ENCODE measurements around the gene CADPS.
A peak's percentile ranks its signal among the peaks of the same experiment; 100 is the strongest.

Gene CADPS

DNA sequence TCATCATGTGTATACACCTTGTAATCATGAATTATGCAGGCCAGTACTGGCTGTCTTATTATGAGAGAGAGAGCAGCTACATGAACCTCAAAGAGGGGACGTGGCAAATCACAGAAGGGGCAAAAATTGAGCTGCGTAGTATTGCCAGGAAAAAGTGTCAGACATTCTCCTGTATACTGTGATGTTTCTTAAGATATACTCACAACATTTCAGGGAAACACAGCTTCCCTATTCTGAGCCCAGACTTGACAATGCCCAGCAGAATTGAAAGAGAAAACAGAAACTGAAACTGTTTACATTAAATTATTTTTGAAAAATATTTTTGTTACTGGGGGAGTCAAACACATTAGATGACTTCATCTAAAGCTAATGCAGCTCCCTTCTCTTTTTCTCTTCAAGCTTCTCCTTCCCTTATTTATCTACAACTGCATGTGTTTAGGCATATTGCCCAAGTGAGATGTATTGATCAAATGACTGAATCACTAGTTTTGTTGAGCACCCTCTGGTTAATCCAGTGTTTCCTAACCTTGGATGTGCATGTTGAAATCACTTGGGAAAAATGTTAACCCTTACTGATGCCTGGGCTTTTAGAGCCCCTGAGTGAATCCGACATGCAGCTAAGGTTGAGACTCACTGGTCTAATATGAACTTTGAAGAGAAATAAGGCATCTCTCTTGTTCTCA, 39.5 kb downstream of the CADPS start:
- Histone ChIP-seq H3K9me3 (no peaks in the 10 kb centered on the region), H3K27me3 (no peaks in the 10 kb centered on the region), H3K36me3 (no peaks in the 10 kb centered on the region), H3K4me1 (no peaks in the 10 kb centered on the region), H3K4me3 (ENCODE audit: low read depth, low read length) (no peak overlapping the region)
- TF ChIP-seq, protein P1, sequence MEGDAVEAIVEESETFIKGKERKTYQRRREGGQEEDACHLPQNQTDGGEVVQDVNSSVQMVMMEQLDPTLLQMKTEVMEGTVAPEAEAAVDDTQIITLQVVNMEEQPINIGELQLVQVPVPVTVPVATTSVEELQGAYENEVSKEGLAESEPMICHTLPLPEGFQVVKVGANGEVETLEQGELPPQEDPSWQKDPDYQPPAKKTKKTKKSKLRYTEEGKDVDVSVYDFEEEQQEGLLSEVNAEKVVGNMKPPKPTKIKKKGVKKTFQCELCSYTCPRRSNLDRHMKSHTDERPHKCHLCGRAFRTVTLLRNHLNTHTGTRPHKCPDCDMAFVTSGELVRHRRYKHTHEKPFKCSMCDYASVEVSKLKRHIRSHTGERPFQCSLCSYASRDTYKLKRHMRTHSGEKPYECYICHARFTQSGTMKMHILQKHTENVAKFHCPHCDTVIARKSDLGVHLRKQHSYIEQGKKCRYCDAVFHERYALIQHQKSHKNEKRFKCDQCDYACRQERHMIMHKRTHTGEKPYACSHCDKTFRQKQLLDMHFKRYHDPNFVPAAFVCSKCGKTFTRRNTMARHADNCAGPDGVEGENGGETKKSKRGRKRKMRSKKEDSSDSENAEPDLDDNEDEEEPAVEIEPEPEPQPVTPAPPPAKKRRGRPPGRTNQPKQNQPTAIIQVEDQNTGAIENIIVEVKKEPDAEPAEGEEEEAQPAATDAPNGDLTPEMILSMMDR (IDR thresholded peaks at IDR 0.05; ENCODE audit: low read depth, low read length): no peak
- no peak for DNase-seq

DNA sequence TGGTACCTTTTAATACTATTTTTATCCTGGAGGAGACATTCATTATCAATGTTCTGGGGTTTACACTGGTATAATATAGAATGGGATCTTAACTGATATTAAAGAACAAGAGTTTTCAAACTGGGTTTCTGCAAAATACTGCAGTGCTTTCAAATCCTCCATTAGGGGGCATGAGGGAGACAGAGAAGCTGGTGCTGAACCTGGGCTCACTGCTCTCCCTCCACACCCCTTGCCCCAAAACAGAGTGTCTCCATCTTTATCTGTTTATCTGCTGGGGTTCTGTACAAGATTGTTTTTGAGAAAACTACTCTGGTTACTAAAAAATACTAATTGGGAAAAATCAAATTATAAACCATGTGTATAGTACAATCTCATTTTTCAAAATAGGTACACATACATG, 41.7 kb downstream of the CADPS start:
- Histone ChIP-seq H3K9me3 (no peaks in the 10 kb centered on the region), H3K36me3 (no peaks in the 10 kb centered on the region), H3K27me3 (no peaks in the 10 kb centered on the region), H3K4me3 (ENCODE audit: low read depth, low read length) (no peak overlapping the region), H3K4me1 (peaks cover 3% of the 10 kb centered on the region; the same call in 1 of the 2 replicates)
- DNase-seq: no peak
- TF ChIP-seq, protein P1 (IDR thresholded peaks at IDR 0.05; ENCODE audit: low read depth, low read length): peak; percentile 60

DNA sequence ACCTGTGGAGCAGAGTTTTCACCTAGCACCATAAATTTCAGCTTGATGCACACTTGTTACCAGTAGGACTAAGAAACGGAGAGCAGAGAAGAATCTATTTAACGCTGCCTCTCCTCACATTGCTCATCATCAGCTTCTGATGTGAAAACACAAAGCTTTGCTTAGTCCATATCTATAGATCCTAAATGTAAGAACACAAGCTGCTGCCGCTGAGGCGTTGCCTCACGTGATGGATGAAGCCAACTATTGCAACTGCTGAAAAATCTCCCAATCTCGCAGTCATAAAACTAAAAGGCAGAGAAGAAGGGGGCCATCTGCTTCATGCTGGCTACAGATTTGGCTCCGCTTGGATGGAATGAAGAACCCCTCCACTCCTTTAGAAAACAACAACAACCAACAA, 42.7 kb downstream of the CADPS start:
- Histone ChIP-seq H3K9me3 (no peaks in the 10 kb centered on the region), H3K4me3 (ENCODE audit: low read depth, low read length) (no peak overlapping the region), H3K4me1 (peaks cover 12% of the 10 kb centered on the region), H3K27me3 (no peaks in the 10 kb centered on the region), H3K36me3 (no peaks in the 10 kb centered on the region)
- DNase-seq: no peak
- TF ChIP-seq, protein P1 (IDR thresholded peaks at IDR 0.05; ENCODE audit: low read depth, low read length): no peak

GRCh38 chr3:62830727-62831322, 44.4 kb downstream of the CADPS start:
- no peaks in the 10 kb centered on the region for H3K36me3 ChIP-seq
- H3K4me1 ChIP-seq: peaks cover 12% of the 10 kb centered on the region
- no peaks in the 10 kb centered on the region for H3K27me3 ChIP-seq
- no peaks in the 10 kb centered on the region for H3K9me3 ChIP-seq
- no peak overlapping the region for H3K4me3 ChIP-seq (ENCODE audit: low read depth, low read length)
- no peak for DNase-seq
- TF ChIP-seq, protein P1 (IDR thresholded peaks at IDR 0.05; ENCODE audit: low read depth, low read length): no peak

DNA sequence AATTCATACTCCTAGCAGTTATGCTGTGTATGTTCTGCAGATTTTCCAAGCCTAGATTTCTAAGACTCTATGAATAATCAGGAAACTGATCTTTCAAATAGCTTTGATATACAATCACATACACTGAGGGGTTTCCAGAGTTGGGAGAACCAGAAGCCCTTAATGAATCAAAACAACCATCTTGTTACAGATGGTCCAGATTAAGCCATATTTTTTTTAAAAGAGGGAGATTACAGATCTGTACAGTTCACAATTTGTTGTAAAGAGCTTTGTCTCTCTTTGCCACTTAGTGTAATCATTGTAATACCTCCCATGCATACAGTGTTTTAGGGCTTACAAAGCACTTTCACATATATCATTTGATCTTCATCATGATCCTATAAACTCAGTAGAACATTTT, 47.7 kb downstream of the CADPS start:
- peaks cover 12% of the 10 kb centered on the region for H3K4me1 ChIP-seq
- H3K4me3 ChIP-seq (ENCODE audit: low read depth, low read length): no peak overlapping the region
- no peaks in the 10 kb centered on the region for H3K9me3 ChIP-seq
- TF ChIP-seq, protein P1 (IDR thresholded peaks at IDR 0.05; ENCODE audit: low read depth, low read length): no peak
- DNase-seq: no peak
- no peaks in the 10 kb centered on the region for H3K27me3 ChIP-seq
- H3K36me3 ChIP-seq: no peaks in the 10 kb centered on the region

DNA sequence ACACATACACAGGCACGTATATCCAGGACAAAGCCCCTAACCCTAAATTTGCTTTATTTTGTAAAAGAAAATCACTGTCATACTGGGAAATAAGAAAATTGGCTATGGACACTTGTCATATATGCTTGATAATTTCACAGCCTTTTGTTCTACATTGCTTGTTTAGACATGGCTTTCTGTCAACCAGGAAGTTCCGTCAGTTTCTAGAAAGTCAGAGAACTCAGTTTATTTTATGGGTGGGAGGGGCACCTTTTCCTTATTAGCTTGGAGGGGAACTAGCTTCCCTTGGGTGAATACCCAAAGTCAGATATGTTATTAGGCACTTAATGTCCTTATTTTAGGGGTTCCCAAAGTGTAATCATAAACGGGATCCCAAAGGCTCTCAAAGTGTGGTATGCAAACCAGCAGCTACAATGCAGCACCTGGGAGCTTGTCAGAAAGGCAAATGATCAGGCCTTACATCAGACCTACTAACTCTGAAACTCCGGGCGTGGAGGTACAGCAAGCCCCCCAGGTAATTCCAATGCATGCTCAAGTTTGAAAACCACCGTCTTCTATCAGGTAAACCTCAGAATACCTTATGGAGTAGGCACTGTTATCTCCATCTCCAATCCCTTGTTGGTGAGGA, 50.1 kb downstream of the CADPS start:
- TF ChIP-seq, protein P1 (IDR thresholded peaks at IDR 0.05; ENCODE audit: low read depth, low read length): no peak
- Histone ChIP-seq H3K4me1 (peaks cover 12% of the 10 kb centered on the region), H3K36me3 (no peaks in the 10 kb centered on the region), H3K27me3 (no peaks in the 10 kb centered on the region), H3K9me3 (no peaks in the 10 kb centered on the region), H3K4me3 (ENCODE audit: low read depth, low read length) (no peak overlapping the region)
- DNase-seq: no peak

Measured in BE2C (cell line).